Measurements from ENCODE around the gene TMEM38B. TPM values are rescaled to one million over a fixed set of nuclear protein-coding genes. Genes with fewer than 3 reads are reported as not detected.

The TMEM38B gene
- total and polyA plus RNA-seq, 2 donors (not counting 3 experiments of a cell fraction or from before 2014, with no cell fraction given), result 4.2 to 7.7 TPM

DNA sequence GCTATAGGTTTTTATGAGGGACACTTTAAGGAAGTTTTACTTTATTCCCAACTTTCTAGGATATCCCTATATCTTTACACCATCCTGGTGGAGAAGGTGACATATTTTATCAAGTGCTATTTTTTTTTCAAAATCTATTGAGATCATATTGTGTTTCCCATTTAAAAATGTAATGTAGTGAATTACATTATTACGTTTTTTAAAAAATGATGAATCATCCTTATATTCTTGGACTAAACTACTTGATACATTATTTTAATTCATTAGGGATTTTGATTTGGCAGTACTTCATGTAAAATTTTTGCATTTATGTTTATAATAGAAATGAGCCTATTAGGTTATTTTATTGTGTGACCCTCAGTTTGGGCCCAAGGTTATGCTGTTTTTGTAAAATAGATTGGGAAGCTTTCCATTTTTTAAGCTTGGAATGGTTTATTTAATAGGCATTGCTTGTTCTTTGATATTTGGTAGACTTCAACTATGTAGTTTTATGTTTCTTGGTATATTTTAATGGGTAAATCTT is 4.1 kb downstream of the TMEM38B start:
- H3K9ac ChIP-seq (replicated peaks; ENCODE audit: extremely low read depth, insufficient read depth, low read length), result no peak overlapping the region
- no peak overlapping the region for H3K4me2 ChIP-seq (ENCODE audit: insufficient read depth, low read length)
- no peaks in the 10 kb centered on the region for H3K79me2 ChIP-seq (ENCODE audit: control insufficient read depth, insufficient read depth, low read length)
- no peak for FAIRE-seq
- ChIA-PET CTCF (no interaction called here), POLR2A (no interaction called here)
- H3K36me3 ChIP-seq (ENCODE audit: control insufficient read depth in 2 of 2, extremely low read depth in 1 of 2, insufficient read depth in 2 of 2, low read length in 2 of 2), result no peaks in the 10 kb centered on the region
- BruUV-seq (replicated peaks), result no TSS peak
- H2AFZ ChIP-seq (ENCODE audit: low read depth, low read length), result no peak overlapping the region
- no peak overlapping the region for H3K4me3 ChIP-seq (replicated peaks in 1 of 3; ENCODE audit: insufficient read depth in 1 of 3, low read depth in 1 of 3, low read length in 3 of 3)
- H3K9me3 ChIP-seq (replicated peaks; ENCODE audit: control insufficient read depth, insufficient read depth, low read length), result no peaks in the 10 kb centered on the region
- no peaks in the 10 kb centered on the region for H3K9me1 ChIP-seq (replicated peaks; ENCODE audit: control insufficient read depth, extremely low read depth, insufficient read depth, low read length)
- H3K27ac ChIP-seq (ENCODE audit: insufficient read depth, low read depth, low read length), result no peak overlapping the region
- DNase-seq (ENCODE audit: low read depth, low spot score), result no peak
- dilution Hi-C loops (cut with MboI; ENCODE audit: extremely low pct_ligation_motif_present, low sequenced_read_pairs) (no loop called here), intact Hi-C loops (cut with micrococcal nuclease) (no loop called here)
- no peaks in the 10 kb centered on the region for H4K20me1 ChIP-seq (replicated peaks; ENCODE audit: control insufficient read depth, extremely low read depth, insufficient read depth, low read length)
- peaks cover 6% of the 10 kb centered on the region for H3K4me1 ChIP-seq (ENCODE audit: control insufficient read depth, extremely low read depth, insufficient read depth, low read length)
- peaks cover 4 to 5% of the 10 kb centered on the region in 2 experiments for H3K27me3 ChIP-seq (ENCODE audit: control insufficient read depth in 2 of 2, insufficient read depth in 2 of 2, low read length in 2 of 2)
- TF ChIP-seq EZH2 (IDR thresholded peaks at IDR 0.05; ENCODE audit: borderline replicate concordance, low read depth, low read length, severe bottlenecking), result no peak
- TF ChIP-seq, protein P1, sequence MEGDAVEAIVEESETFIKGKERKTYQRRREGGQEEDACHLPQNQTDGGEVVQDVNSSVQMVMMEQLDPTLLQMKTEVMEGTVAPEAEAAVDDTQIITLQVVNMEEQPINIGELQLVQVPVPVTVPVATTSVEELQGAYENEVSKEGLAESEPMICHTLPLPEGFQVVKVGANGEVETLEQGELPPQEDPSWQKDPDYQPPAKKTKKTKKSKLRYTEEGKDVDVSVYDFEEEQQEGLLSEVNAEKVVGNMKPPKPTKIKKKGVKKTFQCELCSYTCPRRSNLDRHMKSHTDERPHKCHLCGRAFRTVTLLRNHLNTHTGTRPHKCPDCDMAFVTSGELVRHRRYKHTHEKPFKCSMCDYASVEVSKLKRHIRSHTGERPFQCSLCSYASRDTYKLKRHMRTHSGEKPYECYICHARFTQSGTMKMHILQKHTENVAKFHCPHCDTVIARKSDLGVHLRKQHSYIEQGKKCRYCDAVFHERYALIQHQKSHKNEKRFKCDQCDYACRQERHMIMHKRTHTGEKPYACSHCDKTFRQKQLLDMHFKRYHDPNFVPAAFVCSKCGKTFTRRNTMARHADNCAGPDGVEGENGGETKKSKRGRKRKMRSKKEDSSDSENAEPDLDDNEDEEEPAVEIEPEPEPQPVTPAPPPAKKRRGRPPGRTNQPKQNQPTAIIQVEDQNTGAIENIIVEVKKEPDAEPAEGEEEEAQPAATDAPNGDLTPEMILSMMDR (IDR thresholded peaks at IDR 0.05; ENCODE audit: extremely low read depth in 1 of 2, insufficient read depth in 1 of 2, low read depth in 1 of 2, low read length in 2 of 2), result no peak
- no peak for TF ChIP-seq JUN (IDR thresholded peaks at IDR 0.05; ENCODE audit: borderline replicate concordance, insufficient read depth, insufficient read length, low read depth)
- TF ChIP-seq POLR2AphosphoS5 (IDR thresholded peaks at IDR 0.05; ENCODE audit: insufficient read depth, low read depth, low read length), result no peak
- TF ChIP-seq POLR2A (IDR thresholded peaks at IDR 0.05; ENCODE audit: low read depth, low read length), result no peak
- TF ChIP-seq MYC (IDR thresholded peaks at IDR 0.05; ENCODE audit: low read depth, low read length), result no peak
- TF ChIP-seq FOS (IDR thresholded peaks at IDR 0.05; ENCODE audit: borderline replicate concordance, insufficient read depth, low read length), result no peak
- no peak for TF ChIP-seq GATA2 (IDR thresholded peaks at IDR 0.05; ENCODE audit: insufficient read depth, insufficient read length, low read depth, low read length)
- TF ChIP-seq, protein P2, sequence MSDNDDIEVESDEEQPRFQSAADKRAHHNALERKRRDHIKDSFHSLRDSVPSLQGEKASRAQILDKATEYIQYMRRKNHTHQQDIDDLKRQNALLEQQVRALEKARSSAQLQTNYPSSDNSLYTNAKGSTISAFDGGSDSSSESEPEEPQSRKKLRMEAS (IDR thresholded peaks at IDR 0.05; ENCODE audit: insufficient read depth, insufficient read length), result no peak
